Gastroesophageal sphincter (tissue), 3 donors: ENCODE results near the gene ZDHHC23.

ENCODE experiments used
- CTCF ChIP-seq, 4 experiments: fragments of 200-600 bp in 2 of 4; fragments of 450-650 bp in 2 of 4; sonication (generic) in 1 of 4; IDR thresholded peaks; one replicate each; pipeline ENCODE4 v1.5.1; 2017 to 2019; ENCODE audit warnings: antibody characterized with exemption in 4 of 4, mild to moderate bottlenecking in 2 of 4, moderate library complexity in 2 of 4
- POLR2A ChIP-seq, 2 donors: fragments of 450-650 bp; IDR thresholded peaks; one replicate each; pipeline ENCODE4 v1.6.1; 2017; ENCODE audit warnings: antibody characterized with exemption in 2 of 2, mild to moderate bottlenecking in 2 of 2, moderate library complexity in 1 of 2

GRCh38 chr3:113947372-113948014 lies at the start of gene ZDHHC23:
- TF ChIP-seq CTCF (IDR thresholded peaks at IDR 0.05) (no peak), POLR2A (IDR thresholded peaks at IDR 0.05) (peak in 1 of 2 donors; percentile 29)
